ENCODE data around the gene C2. TPM values are rescaled to one million over a fixed set of nuclear protein-coding genes. Genes with fewer than 3 reads are reported as not detected.

The C2 gene
- total and polyA plus RNA-seq, 8 donors, result 1.7 to 24.6 (median 4.9) TPM; not detected in 1

DNA sequence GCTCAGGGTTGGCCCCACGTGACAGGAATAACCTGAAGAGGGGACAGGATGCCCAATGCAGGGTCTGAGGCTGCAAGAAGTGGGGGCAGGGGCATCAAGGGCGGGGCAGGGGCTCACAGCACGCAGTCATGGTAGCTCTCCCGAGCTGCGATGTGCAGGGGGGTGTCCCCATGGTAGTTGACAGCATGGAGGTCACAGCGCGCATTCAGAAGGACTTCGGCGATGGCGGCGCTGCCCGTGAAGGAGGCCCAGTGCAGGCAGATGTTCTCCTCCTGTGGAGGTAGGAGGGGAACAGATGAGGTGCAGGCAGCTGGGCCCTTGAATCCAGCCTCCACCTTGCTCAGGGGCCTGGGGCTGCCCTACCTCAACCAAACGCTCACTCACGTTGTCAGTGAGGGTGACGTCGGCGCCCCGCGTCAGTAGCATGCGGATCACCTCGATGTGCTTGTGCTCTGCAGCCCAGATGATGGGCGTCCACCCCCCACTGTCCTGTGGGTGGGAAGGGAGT lies 42.9 kb upstream of the C2 start:
- Histone ChIP-seq H3K9me3 (no peaks in the 10 kb centered on the region), H3K27ac (no peak overlapping the region), H3K4me1 (peaks cover 0 to 11% (median 8%) of the 10 kb centered on the region in 4 donors), H3K27me3 (no peaks in the 10 kb centered on the region), H3K36me3 (peaks cover 85 to 100% (median 99%) of the 10 kb centered on the region in 4 donors), H3K4me3 (no peak overlapping the region)
- intact Hi-C loops (cut with DNase I; ENCODE audit: low total_unique reads), result no loop called here
- TF ChIP-seq POLR2AphosphoS5 (IDR thresholded peaks at IDR 0.05) (no peak), POLR2A (IDR thresholded peaks at IDR 0.05) (no peak), EP300 (IDR thresholded peaks at IDR 0.05) (no peak)
- TF ChIP-seq, protein P1, sequence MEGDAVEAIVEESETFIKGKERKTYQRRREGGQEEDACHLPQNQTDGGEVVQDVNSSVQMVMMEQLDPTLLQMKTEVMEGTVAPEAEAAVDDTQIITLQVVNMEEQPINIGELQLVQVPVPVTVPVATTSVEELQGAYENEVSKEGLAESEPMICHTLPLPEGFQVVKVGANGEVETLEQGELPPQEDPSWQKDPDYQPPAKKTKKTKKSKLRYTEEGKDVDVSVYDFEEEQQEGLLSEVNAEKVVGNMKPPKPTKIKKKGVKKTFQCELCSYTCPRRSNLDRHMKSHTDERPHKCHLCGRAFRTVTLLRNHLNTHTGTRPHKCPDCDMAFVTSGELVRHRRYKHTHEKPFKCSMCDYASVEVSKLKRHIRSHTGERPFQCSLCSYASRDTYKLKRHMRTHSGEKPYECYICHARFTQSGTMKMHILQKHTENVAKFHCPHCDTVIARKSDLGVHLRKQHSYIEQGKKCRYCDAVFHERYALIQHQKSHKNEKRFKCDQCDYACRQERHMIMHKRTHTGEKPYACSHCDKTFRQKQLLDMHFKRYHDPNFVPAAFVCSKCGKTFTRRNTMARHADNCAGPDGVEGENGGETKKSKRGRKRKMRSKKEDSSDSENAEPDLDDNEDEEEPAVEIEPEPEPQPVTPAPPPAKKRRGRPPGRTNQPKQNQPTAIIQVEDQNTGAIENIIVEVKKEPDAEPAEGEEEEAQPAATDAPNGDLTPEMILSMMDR (IDR thresholded peaks at IDR 0.05), result no peak
- DNase-seq, result no peak
- WGBS, 5 donors, result 89 to 97% (median 94%) methylated on average over 19 to 22 of the region's 22 CpGs

DNA sequence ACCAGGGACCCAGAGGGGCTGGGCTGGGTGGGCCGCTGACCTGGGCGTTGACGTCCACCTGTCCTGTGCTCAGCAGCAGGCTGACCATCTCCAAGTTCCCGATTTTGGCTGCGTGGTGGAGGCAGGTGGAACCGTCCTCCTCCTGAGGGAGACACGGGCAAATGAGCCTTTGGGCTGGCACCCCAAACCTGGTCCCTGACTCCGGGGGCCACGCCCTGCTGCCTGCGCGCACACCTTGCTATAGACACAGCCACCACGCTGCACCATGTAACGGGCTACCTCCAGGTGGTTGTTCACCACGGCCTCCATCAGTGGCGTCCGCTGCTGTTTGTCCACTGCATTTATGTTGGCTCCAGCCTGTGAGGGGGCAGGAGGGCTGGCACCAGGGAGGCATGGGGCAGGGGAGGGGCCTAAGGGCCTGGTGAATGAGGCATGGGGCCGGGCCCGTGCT lies 41.0 kb upstream of the C2 start:
- 84 to 93% (median 87%) methylated on average over 5 to 18 of the region's 18 CpGs for WGBS, 5 donors
- Histone ChIP-seq H3K9me3 (no peaks in the 10 kb centered on the region), H3K4me3 (no peak overlapping the region), H3K4me1 (no peaks in the 10 kb centered on the region), H3K27ac (no peak overlapping the region), H3K27me3 (no peaks in the 10 kb centered on the region), H3K36me3 (peaks cover 71 to 100% (median 99%) of the 10 kb centered on the region in 4 donors)
- TF ChIP-seq, protein P1 (IDR thresholded peaks at IDR 0.05), result no peak
- TF ChIP-seq POLR2A (IDR thresholded peaks at IDR 0.05), result no peak
- intact Hi-C loops (cut with DNase I; ENCODE audit: low total_unique reads), result no loop called here
- no peak for DNase-seq

GRCh38 chr6:31887173-31888007 lies 40.1 kb upstream of the C2 start:
- Histone ChIP-seq H3K4me3 (no peak overlapping the region), H3K9me3 (no peaks in the 10 kb centered on the region), H3K27ac (no peak overlapping the region), H3K4me1 (no peaks in the 10 kb centered on the region), H3K27me3 (no peaks in the 10 kb centered on the region), H3K36me3 (peaks cover 73 to 100% (median 99%) of the 10 kb centered on the region in 4 donors)
- no peak for DNase-seq
- 86 to 92% (median 87%) methylated on average over 17 to 19 of the region's 19 CpGs for WGBS, 5 donors
- intact Hi-C loops (cut with DNase I; ENCODE audit: low total_unique reads), result no loop called here
- TF ChIP-seq, protein P1 (IDR thresholded peaks at IDR 0.05), result no peak
- TF ChIP-seq POLR2A (IDR thresholded peaks at IDR 0.05) (no peak), POLR2AphosphoS5 (IDR thresholded peaks at IDR 0.05) (no peak), EP300 (IDR thresholded peaks at IDR 0.05) (no peak)

GRCh38 chr6:31888276-31889258 lies 39.0 kb upstream of the C2 start:
- H3K4me1 ChIP-seq, result no peaks in the 10 kb centered on the region
- peaks cover 69 to 100% (median 99%) of the 10 kb centered on the region in 4 donors for H3K36me3 ChIP-seq
- WGBS, 5 donors, result 75 to 83% (median 81%) methylated on average over 36 to 43 of the region's 43 CpGs
- no peaks in the 10 kb centered on the region for H3K9me3 ChIP-seq
- no peak overlapping the region for H3K4me3 ChIP-seq
- TF ChIP-seq, protein P1 (IDR thresholded peaks at IDR 0.05), result peak in 5 of 7 experiments; percentile 18 to 82 (median 67)
- no peak for TF ChIP-seq POLR2A (IDR thresholded peaks at IDR 0.05)
- H3K27ac ChIP-seq, result no peak overlapping the region
- no peaks in the 10 kb centered on the region for H3K27me3 ChIP-seq
- intact Hi-C loops (cut with DNase I; ENCODE audit: low total_unique reads), result no loop called here
- DNase-seq, result peak; percentile 51 to 52

Measured in stomach (tissue), 9 donors.